Activated naive CD4-positive, alpha-beta T cell (primary cell): ENCODE measurements around the gene TMEM30A.

Experiments
- DNase-seq, 4 experiments: peaks; one replicate each; lab custom pipeline; 2025; lab: John Stamatoyannopoulos, UW

The TMEM30A gene

DNA sequence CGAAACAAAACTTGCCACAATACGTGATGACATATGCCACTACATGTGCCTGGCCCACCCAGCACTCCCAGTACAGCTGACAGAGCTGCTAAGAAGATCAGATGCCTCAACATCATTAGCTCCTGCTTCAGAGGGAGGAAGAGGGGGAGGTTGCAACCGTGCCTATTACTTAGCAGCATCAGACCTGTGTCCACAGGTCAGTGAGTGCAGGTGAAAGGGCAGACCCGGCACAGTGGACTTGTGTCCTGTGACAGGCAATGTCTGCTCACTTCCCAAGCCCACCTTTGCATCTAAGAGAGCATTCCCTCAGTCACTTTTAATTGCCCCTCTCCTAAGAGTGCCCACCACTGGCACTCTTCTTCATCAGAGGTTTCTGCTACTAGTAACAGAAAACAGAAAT, 69.3 kb downstream of the TMEM30A start:
- DNase-seq, result no peak

DNA sequence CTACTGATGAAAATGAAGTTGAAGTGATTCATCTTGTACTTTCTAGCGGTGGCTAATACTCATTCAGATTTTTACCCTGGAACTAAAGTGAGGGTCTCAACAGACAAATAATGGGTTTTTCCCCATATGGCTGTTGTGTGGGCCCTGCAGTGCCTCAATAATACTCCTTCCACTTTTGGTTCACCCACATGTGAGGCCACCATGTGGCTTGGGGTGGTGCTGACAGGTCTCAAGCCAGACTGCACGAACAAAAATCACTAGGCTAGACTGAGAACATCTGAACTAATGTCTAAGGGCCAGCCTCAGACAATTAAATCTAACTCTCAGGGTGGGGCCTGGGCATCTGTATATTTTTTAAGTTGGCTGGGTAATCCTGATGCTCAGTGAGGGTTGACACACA, 70.9 kb downstream of the TMEM30A start:
- DNase-seq, result no peak

DNA sequence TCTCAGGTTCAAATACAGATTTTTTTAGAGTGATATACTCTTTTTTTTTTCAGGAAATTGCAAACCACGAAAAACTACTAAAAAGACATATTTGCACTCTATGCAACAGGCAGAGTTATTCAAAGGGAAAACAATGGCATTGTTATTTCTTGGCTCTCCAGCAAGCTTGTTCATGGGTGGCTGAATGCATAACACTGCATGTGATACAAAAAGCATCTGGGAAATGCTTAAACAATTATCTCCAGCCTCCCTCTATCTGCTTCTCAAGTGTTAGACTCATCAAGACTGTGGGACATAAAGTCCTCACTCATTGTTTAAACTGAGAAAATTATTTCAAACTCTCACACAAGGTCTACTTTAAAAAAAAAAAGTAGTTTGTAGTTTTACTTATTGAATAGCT, 71.5 kb downstream of the TMEM30A start:
- no peak for DNase-seq

DNA sequence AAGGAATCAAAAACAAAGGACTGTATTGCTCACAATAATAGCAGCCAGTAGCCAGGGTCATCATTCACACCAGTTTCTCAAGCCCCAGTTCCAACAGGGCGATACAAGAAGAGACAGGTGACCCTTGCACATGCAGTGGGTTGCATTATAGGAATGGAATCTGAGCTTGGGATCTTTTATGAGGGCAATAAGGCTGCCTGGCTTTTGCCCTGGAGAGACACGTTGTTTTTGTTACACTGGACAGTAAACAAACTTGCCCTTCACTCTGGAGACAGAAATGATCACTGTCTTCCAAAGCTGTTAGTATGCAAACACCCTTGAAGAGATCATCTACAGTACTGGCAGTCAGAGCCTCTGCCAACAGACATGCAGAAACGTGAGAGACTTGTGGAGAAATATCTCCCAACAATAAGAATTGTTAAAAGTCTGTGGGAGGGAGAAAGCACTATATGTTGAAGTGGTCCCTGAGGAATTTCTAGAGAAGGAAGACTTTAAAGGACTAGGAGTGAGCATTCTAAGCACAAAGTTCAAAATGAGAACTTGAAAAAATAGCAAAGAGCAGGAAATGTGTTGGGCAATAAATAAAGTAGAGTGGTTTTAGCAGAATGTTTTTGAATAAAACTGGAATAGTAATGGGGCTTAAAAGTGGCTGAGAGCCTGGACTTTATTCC, 72.5 kb downstream of the TMEM30A start:
- DNase-seq, result no peak

DNA sequence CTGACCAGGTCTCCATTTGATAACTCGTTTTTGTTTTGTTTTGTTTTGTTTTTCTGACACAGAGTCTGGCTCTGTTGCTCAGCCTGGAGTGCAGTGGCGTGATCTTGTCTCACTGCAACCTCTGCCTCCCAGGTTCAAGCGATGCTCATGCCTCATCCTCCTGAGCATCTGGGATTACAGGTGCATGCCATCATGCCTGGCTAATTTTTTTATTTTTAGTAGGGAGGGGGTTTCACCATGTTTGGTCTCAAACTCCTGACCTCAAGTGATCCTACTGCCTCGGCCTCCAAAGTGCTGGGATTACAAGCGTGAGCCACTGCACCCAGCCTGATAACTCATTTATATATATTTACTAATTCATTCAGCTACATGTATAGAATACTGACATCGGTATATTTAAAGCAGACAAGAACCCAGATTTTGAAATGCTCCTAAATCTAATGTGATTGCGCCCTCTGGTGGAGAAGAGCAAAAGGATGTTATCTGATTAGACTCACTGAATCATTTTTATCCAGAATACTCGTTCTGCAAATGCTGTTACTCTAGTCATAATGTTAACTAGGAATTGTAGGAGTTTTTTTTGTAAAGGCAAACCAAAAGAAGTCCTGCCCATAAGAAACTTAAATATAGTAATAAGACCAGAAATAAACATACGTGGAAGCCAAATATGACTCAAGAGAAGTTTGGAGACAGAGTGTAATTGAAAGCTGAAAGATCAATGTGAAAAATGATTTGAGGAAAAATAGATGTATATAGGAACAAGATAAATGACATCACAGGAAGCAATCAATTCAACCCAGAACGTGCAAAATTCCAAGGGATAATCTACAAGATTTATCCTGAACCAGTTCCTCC, 73.5 kb downstream of the TMEM30A start:
- DNase-seq, result peak in 1 of 4 experiments; percentile 20

DNA sequence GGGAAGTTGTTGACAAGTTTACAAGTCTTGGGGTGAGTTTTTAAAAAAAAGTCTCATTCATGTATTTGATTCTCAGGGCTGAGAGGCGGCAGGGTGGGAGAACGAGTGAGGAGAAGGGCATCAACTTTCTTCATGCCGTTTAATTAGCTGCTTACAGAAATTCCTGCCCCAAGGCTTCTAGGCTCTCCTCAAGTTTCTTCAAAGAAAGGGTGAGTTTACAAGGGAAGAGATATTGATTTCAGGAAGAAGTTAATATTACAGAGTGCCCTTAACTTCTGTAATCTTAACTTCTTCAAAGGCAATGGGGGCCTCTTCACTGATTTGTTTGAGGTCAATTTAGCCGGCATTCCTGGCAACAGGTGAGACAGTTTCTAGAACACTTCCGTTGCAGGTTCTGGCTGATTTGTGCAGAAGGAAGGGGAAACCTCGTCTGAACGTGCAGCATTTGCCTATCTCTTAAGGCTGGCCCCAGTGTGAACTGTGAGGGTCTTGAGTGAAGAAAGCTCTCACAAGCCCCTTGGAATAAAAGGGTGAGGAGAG, 75.3 kb downstream of the TMEM30A start:
- no peak for DNase-seq

DNA sequence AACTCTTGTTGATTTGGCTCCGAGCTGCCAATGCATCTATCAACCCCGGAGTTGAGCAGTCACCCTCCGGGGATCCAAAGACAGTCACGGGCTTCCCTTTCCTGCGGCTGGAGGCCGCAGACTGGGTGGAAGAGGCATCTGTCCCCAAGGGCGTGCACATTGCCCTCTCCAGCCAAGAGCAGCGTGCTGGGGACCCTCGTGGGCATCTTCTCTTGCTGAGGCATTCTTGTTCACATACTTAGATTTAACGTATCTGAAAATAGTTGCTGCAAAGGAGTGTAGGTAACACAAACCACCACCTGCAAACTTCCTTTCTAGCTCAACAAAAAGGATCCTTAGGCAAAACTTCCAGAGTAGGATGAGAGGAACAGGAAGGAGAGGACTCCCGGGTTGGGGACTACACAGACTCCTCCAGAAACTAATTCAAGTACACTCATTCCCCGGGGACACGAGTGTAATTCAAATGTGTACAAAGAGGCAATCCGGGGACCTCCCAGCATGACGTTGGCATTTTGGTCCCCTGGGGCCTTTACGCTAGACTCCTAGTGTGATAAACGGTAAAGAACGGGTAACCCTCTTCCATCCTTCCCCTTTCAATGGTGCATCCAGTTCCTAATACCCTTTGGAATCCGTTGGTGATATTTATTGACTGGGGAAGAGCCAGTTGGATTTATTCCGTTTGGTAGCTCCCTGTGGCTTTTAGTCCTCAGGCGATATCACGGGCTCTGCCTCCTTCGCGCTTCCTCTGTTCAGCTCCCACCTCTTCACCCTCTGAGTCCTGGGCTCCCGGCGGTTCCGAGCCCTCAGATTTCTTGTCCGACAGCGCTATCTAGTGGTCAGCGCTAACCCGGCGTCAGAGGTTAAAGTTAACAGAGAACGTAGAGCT, 76.1 kb downstream of the TMEM30A start:
- DNase-seq, result peak; percentile 49 to 71 (median 60)

DNA sequence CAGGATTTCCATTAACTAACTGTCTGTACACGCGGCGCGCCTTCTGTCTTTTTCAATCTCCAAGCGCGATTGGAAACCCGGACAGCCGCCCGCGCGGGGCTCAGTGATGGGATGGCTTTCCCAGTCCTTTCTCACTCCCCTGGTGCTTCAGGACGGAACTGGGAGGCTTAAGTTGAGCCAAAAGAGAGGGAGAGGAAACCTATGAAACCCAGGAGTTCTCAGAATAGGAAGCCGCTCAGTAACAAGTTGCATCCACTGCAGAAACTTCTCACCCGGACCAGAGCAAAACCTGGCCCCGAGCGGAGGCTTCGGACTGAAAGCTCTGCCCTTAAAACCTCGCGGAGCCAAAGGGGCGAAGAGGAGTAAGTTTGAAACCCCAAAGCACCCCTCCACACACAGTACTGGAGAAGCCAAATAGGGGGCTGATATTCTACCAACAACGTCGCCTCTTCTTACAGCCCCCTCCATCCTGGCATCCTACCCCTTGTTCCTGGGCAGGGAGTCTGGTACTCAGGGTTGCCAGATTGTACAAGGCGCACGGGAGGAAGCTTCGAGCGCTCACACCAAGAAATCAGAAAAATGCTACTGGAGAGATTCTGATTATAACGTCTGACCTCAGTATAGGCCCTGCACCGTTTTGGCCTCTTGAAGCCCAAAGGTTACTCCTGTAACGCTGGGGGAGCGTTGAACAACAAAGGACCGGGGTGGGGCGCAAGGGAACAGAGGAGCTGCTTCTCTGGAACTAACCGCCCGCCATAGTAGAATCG, 77.8 kb downstream of the TMEM30A start:
- no peak for DNase-seq

DNA sequence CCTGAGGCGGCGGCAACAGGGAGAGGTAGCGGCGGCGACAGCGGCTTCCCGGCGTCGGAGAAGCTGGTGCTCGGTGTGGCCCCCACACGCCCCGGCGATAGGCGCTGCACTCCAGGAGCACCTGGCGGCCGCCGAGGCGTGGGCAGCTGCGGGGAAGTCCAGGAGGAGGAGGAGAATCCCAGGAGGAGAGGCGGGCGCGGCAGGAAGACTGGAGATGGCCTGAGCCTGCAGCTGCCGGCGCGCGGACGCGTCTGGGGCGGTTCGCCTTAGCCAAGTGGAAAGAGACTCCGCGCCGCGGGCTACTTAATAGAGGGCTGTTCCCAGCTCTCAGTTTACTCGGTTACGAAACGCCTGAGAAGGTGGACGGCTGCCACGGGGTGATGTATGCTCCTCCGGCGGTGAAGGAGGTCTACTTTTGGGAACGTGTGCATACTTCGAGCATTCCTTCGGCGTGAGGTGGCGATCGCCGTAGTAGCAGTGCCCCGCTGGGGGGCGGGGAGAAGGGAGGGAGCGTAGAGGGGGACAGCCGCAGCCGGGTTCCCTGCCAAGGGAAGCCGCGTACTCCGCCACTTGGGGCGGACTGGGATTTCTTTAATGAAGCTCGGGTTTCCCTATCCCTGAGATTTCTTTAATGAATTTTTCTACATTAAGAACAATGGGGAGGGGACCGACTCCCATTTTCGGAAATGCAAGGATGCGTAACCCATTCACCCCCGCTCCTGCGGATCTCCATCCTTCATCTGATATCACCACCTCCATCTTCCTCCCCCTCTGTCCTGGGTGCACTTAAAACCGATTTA, 78.6 kb downstream of the TMEM30A start, which contains the start of gene COL12A1:
Gene COL12A1, minus strand, starts transcription at position 278 of the 800 bp plus-strand sequence. CDS start 3,261 bp downstream, outside the sequence.
- no peak for DNase-seq

DNA sequence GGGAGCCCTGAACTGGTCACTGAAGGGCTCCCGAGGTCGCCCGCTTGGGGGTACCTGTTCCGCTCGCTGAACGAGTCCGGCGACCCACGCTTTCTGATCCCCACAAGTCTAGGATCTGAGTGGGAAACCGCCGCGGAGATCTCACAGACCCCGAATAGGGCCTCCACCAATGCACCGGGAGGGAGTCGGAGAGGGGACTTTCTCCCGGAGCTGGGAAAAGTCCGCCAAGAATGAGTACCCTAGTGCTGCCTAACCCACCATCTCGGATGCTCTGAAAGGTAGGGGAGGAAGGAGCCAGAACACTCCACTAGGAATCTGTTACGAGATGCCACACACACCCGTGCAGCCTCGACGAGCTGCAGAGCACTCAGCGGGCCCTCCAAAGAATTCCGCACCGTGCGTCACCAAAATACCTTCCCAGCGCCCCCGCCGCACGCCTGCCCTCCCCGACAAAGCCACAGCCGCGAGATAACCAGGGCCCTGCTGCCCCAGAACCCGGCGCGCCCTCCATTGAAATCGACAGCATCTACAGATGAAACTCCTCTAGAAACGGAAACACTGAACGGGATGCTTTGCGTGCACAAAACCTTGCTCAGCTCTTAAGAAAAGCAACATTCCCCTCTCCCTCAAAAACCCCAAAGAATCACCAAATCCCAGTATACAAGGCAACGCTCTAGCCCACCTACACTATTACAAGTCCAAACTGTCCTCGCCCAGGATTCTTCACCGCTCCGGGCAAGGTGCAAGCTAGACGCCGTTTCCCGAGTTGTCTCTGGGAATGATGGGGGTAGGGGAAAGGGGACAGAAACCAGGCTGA, 79.4 kb downstream of the TMEM30A start:
- DNase-seq, result no peak

DNA sequence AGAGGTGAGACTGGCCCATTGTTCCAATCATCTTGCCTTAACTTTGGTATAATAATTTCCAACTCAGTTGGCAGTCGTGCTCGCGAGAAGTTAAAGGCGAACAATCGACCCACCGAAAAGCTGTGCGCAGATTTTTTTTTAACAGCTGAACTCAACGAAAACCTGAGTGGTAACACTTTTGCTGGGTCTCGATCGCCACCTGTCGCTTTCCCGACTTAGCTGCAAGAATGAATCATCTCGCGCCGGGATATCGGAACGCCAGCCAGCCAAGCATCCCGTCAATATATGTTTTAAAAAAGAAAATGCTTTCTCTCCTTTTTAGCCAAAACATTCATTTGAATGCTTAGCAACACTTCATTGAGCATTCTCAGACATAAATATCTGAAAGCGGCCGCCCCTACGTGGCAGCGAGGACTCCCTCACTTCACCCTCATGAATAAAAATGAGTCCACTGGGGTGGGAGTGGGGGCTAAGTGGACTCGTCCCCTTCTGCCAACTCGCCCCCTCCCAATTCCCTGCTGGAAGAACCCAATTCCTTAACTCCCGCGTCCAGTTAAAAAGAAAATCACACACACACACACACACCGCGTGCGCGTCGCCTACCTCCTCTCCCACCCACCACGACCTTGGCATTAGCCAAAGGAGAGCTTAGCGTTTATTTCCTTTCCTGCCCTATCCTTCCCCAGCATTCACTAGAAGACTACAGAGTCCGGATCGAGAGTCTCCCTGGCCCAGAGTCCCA, 80.2 kb downstream of the TMEM30A start:
- no peak for DNase-seq

DNA sequence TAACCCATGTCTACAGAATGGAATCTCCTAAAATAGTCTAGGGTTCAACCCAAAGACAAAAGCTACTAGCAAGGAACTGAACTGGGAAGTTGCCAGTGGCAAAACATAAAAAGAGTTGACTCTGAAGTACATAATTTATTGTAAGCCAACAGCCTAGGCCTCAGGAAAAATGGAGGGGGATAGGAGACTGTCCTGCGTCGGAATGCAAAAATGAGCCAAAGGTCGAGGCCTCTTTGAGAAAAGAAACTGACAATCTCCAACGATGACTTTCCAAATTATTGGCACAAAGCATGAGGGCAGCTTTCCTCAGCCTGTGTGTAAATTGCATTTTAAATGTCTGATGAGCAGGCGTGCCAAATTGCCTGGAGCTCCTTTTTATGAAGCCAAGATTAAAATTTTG, 80.9 kb downstream of the TMEM30A start:
- DNase-seq, result no peak
